Measurements from ENCODE around the gene GRB2. TPM values are rescaled to one million over a fixed set of nuclear protein-coding genes. Genes with fewer than 3 reads are reported as not detected.
A peak's percentile ranks its signal among the peaks of the same experiment; 100 is the strongest.
"Not testable (repeated sequence)": the region's sequence is repeated elsewhere in the genome, so short reads cannot be mapped to it uniquely, and the experiment has no call there.

The GRB2 gene
- total RNA-seq, 1 donor: 98.0 TPM

DNA sequence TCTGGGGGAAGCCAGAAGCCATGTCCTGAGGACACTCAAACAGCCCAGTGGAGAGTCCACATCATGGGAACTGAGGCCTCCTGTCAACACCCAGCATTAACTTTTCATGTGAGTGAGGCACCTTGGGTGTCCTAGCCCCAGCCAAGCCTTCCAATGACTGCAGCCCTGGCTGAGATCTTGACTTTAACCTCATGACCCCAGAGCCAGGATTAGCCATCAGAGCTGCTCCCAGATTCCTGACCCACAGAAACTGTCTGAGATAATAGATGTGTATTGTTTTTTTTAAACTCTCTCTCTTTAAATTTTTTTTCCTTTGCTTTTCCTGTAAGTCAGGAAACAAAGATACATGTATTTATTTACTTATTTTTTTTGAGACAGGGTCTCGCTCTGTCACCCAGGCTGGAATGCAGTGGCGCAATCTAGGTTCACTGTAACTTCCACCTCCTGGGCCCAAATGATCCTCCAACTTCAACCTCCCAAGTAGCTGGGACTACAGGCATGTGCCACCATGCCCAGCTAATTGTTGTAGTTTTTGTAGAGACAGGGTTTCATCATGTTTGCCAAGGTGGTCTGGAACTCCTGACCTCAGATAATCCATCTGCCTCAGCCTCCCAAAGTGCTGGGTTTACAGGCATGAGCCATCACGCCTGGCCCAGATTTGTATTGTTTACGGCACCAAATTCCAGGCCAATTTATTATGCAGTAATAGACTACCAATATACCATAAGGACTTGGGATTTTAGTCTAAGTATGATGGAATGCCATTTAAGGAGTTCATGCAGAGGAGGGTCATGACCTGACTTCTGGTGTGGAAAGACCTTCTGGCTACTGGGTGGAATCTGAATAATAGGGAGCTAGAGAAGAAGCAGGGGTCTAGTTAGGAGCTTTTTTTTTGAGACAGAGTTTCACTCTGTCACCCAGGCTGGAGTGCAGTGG, 37.0 kb upstream of the GRB2 start:
- H3K4me3 ChIP-seq (ENCODE audit: low read depth, low read length): no peak overlapping the region
- no peak for TF ChIP-seq CTCF (IDR thresholded peaks at IDR 0.05; ENCODE audit: insufficient read depth, low read depth, low read length)
- peak; percentile 62 for DNase-seq (ENCODE audit: low read depth)

- TF ChIP-seq CTCF (IDR thresholded peaks at IDR 0.05; ENCODE audit: insufficient read depth, low read depth, low read length): no peak
- H3K4me3 ChIP-seq (ENCODE audit: low read depth, low read length): no peak overlapping the region
- no peak for DNase-seq (ENCODE audit: low read depth)
Measured at GRCh38 chr17:75440738-75441448, 35.4 kb upstream of the GRB2 start.

DNA sequence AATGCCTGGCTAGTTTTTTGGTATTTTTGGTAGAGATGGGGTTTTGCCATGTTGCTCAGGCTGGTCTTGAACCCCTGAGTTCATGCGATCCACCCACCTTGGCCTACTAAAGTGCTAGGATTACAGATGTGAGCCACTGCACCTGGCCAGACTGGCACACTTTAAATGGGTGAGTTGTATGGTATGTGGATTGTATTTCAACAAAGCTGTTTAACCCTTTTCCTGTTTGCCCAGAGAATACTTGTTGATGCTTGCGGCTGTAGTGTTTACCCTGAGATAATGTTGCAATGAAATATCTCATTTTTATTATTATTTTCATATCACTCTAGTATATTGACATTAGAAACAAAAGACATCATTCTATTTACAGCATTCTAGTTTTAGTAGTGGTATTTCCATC, 33.8 kb upstream of the GRB2 start:
- H3K4me3 ChIP-seq (ENCODE audit: low read depth, low read length): no peak overlapping the region
- no peak for DNase-seq (ENCODE audit: low read depth)
- no peak for TF ChIP-seq CTCF (IDR thresholded peaks at IDR 0.05; ENCODE audit: insufficient read depth, low read depth, low read length)

DNA sequence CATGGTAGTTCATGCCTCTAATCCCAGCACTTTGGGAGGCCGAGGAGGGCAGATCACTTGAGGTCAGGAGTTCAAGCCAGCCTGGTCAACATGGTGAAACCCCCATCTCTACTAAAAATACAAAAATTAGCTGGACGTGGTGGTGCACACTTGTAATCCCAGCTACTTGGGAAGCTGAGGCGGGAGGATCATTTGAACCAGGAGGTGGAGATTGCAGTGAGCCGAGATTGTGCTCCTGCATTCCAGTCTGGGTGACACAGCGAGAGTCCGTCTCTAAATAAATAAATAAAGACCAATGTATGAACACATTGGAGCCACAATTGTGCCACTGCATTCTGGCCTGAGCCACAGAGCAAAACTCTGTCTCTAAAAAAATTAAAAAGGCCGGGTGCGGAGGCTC, 31.9 kb upstream of the GRB2 start:
- not testable (repeated sequence) for H3K4me3 ChIP-seq (ENCODE audit: low read depth, low read length)

DNA sequence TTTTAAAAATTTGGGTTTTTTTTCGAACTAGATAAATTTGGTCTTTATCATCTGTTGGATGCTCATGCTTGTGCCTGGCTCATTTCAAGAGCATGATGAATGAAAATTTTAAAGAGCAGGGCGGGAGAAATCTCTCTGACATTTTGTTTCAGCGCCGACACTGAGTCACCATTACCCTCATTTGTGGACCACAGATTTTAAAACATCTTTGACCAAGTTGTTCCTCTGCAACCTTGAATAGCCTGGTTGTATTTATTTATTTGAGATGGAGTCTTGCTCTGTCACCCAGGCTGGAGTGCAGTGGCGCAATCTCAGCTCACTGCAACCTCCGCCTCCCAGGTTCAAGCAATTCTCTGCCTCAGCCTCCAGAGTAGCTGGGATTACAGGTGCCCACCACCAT, 29.0 kb upstream of the GRB2 start:
- not testable (repeated sequence) for H3K4me3 ChIP-seq (ENCODE audit: low read depth, low read length); DNase-seq (ENCODE audit: low read depth)

More for the DNA sequence above, 31.9 kb upstream of the GRB2 start:
- DNase-seq (ENCODE audit: low read depth): not testable (repeated sequence)

GRCh38 chr17:75433218-75433783, 27.8 kb upstream of the GRB2 start:
- no peak for DNase-seq (ENCODE audit: low read depth)
- no peak for TF ChIP-seq CTCF (IDR thresholded peaks at IDR 0.05; ENCODE audit: insufficient read depth, low read depth, low read length)

GRCh38 chr17:75430159-75430974, 24.9 kb upstream of the GRB2 start:
- peak overlapping the region; percentile 25 for H3K4me3 ChIP-seq (ENCODE audit: low read depth, low read length)

More at GRCh38 chr17:75433218-75433783, 27.8 kb upstream of the GRB2 start:
- H3K4me3 ChIP-seq (ENCODE audit: low read depth, low read length): no peak overlapping the region

More at GRCh38 chr17:75430159-75430974, 24.9 kb upstream of the GRB2 start:
- peak; percentile 20 for TF ChIP-seq CTCF (IDR thresholded peaks at IDR 0.05; ENCODE audit: insufficient read depth, low read depth, low read length)
- peak; percentile 36 for DNase-seq (ENCODE audit: low read depth)
